SU-DHL-6 (cell line): Measurements from ENCODE around the gene GEMIN8.

ENCODE experiments used
- H2AFZ ChIP-seq: fragments of 200-600 bp; sonication (generic); 2 replicates; pipeline ENCODE4 v1.6.1; 2014; ENCODE audit warnings: low read depth, mild to moderate bottlenecking, moderate library complexity, mixed read lengths, antibody characterized with exemption, low read length; ENCODE audit not compliant: severe bottlenecking
- H3F3A ChIP-seq: fragments of 200-600 bp; shearing (Covaris generic); 2 replicates; pipeline ENCODE4 v1.6.0; 2016; ENCODE audit warnings: antibody characterized with exemption, mild to moderate bottlenecking; ENCODE audit not compliant: insufficient read depth
- H3K27ac ChIP-seq: fragments of 200-600 bp; sonication (generic); 2 replicates; pipeline ENCODE4 v1.5.1; 2016; ENCODE audit warnings: low read depth, mild to moderate bottlenecking, low read length, moderate library complexity, mixed read lengths
- H3K27me3 ChIP-seq: fragments of 200-600 bp; sonication (generic), shearing (Covaris generic); 2 replicates; pipeline ENCODE4 v1.6.0; 2014; ENCODE audit warnings: mild to moderate bottlenecking, low read length
- H3K36me3 ChIP-seq: fragments of 200-600 bp; sonication (generic); 2 replicates; pipeline ENCODE4 v1.6.1; 2014; ENCODE audit warnings: mild to moderate bottlenecking, low read length, mixed read lengths
- H3K4me2 ChIP-seq: fragments of 300-600, 200-600 bp; shearing (Covaris generic), sonication (generic); 2 replicates; pipeline ENCODE4 v1.6.0; 2014; ENCODE audit warnings: low read length, low read depth, mild to moderate bottlenecking; ENCODE audit not compliant: poor library complexity, severe bottlenecking
- H3K4me3 ChIP-seq: fragments of 200-600 bp; sonication (generic); 2 replicates; pipeline ENCODE4 v1.5.1; 2014; ENCODE audit warnings: antibody characterized with exemption, low read length, mild to moderate bottlenecking, mixed read lengths; ENCODE audit not compliant: insufficient read depth, poor library complexity, severe bottlenecking
- H3K79me2 ChIP-seq: fragments of 200-600 bp; sonication (generic); 2 replicates; pipeline ENCODE4 v1.6.1; 2014; ENCODE audit warnings: mild to moderate bottlenecking, low read length, moderate library complexity; ENCODE audit not compliant: insufficient read depth
- H3K9ac ChIP-seq: fragments of 200-600 bp; sonication (generic); 2 replicates; pipeline ENCODE4 v1.7.0; 2014; ENCODE audit warnings: mild to moderate bottlenecking, low read length
- H3K9me2 ChIP-seq: fragments of 200-600 bp; sonication (generic); replicated peaks from 2 replicates; pipeline ENCODE4 v1.6.1; 2014; ENCODE audit warnings: low read length; ENCODE audit not compliant: insufficient read depth
- H3K9me3 ChIP-seq: fragments of 200-600 bp; sonication (generic); 2 replicates; pipeline ENCODE4 v1.6.1; 2014; ENCODE audit warnings: low read length, mixed read lengths; ENCODE audit not compliant: insufficient read depth
- H4K20me1 ChIP-seq: fragments of 200-600 bp; sonication (generic); 2 replicates; pipeline ENCODE4 v1.6.1; 2014; ENCODE audit warnings: low read depth, mild to moderate bottlenecking, antibody characterized with exemption, low read length, moderate library complexity, mixed read lengths
- CTCF ChIP-seq: fragments of 200-600 bp; sonication (generic); IDR thresholded peaks from one replicate; pipeline ENCODE4 v1.5.1; 2017; ENCODE audit warnings: antibody characterized with exemption, mild to moderate bottlenecking, low read length, moderate library complexity; ENCODE audit not compliant: insufficient read depth, poor library complexity, severe bottlenecking
- EZH2phosphoT487 ChIP-seq: fragments of 200-600 bp; sonication (generic), shearing (Covaris generic); conservative IDR thresholded peaks from 2 replicates; pipeline ENCODE4 v1.6.1; 2018; ENCODE audit warnings: mild to moderate bottlenecking, antibody characterized with exemption, low read length, moderate library complexity, mixed read lengths

The GEMIN8 gene

GRCh38 chrX:13966071-13966792 lies 63.5 kb downstream of the GEMIN8 start:
- no peak overlapping the region for H3K9ac ChIP-seq
- TF ChIP-seq EZH2phosphoT487 (no peak), CTCF (no peak)
- H3K27ac ChIP-seq = no peak overlapping the region
- no peaks in the 10 kb centered on the region for H3K79me2 ChIP-seq
- H3K36me3 ChIP-seq = no peaks in the 10 kb centered on the region
- no peaks in the 10 kb centered on the region for H3K27me3 ChIP-seq
- no peaks in the 10 kb centered on the region for H3K9me3 ChIP-seq
- H3F3A ChIP-seq = no peaks in the 10 kb centered on the region
- no peaks in the 10 kb centered on the region for H3K9me2 ChIP-seq
- no peak overlapping the region for H3K4me3 ChIP-seq
- no peak overlapping the region for H3K4me2 ChIP-seq
- H4K20me1 ChIP-seq = no peaks in the 10 kb centered on the region
- no peak overlapping the region for H2AFZ ChIP-seq

- TF ChIP-seq CTCF (no peak), EZH2phosphoT487 (no peak)
- no peaks in the 10 kb centered on the region for H3K9me2 ChIP-seq
- H3K79me2 ChIP-seq = no peaks in the 10 kb centered on the region
- H3K36me3 ChIP-seq = no peaks in the 10 kb centered on the region
- H2AFZ ChIP-seq = no peak overlapping the region
- no peaks in the 10 kb centered on the region for H3K9me3 ChIP-seq
- no peaks in the 10 kb centered on the region for H3K27me3 ChIP-seq
- no peak overlapping the region for H3K4me2 ChIP-seq
- H4K20me1 ChIP-seq = no peaks in the 10 kb centered on the region
- H3K4me3 ChIP-seq = no peak overlapping the region
- no peak overlapping the region for H3K27ac ChIP-seq
- H3K9ac ChIP-seq = no peak overlapping the region
- no peaks in the 10 kb centered on the region for H3F3A ChIP-seq
Observed at GRCh38 chrX:13965531-13965930, 64.2 kb downstream of the GEMIN8 start.

- Histone ChIP-seq H3K9me3 (no peaks in the 10 kb centered on the region), H3K4me2 (no peak overlapping the region), H3K9ac (no peak overlapping the region), H3K27me3 (no peaks in the 10 kb centered on the region), H2AFZ (no peak overlapping the region), H3K36me3 (no peaks in the 10 kb centered on the region), H3F3A (no peaks in the 10 kb centered on the region), H3K4me3 (no peak overlapping the region), H3K27ac (no peak overlapping the region), H4K20me1 (no peaks in the 10 kb centered on the region), H3K79me2 (no peaks in the 10 kb centered on the region), H3K9me2 (no peaks in the 10 kb centered on the region)
- TF ChIP-seq EZH2phosphoT487 = no peak
- no peak for TF ChIP-seq CTCF
Observed at GRCh38 chrX:13956998-13957397, 72.7 kb downstream of the GEMIN8 start.
